HEK293T (cell line): ENCODE measurements around the gene CYP19A1.

Source experiments
- CTCF ChIA-PET: fragments of 350-600 bp; formaldehyde crosslinking; extraction: SDS; loops from one replicate; lab custom pipeline; 2021; ENCODE audit warnings: antibody characterized with exemption, inconsistent platforms; lab: Yijun Ruan, JAX
- POLR2A ChIA-PET: fragments of 350-600 bp; formaldehyde crosslinking; extraction: SDS; loops from one replicate; lab custom pipeline; 2020; ENCODE audit warnings: antibody characterized with exemption, inconsistent platforms; lab: Yijun Ruan, JAX
- DNase-seq: peaks from one replicate; pipeline ENCODE4 v3.0.0; 2012; ENCODE audit warnings: mixed read lengths; ENCODE audit errors: extremely low spot score
- ARNT ChIP-seq: fragments of 450-650 bp; IDR thresholded peaks from 2 replicates; pipeline ENCODE4 v1.6.1; 2017; ENCODE audit warnings: mild to moderate bottlenecking
- BHLHE40 ChIP-seq: fragments of 450-650 bp; IDR thresholded peaks from 2 replicates; pipeline ENCODE4 v1.6.1; 2016; ENCODE audit warnings: mild to moderate bottlenecking, moderate library complexity, borderline replicate concordance
- CTBP1 ChIP-seq: fragments of 450-650 bp; IDR thresholded peaks from 2 replicates; pipeline ENCODE4 v1.6.1; 2016; ENCODE audit warnings: borderline replicate concordance
- ELF4 ChIP-seq: fragments of 450-650 bp; IDR thresholded peaks from 2 replicates; pipeline ENCODE4 v1.6.1; 2017; ENCODE audit warnings: antibody characterized with exemption
- FOXA1 ChIP-seq: fragments of 450-650 bp; IDR thresholded peaks from 2 replicates; pipeline ENCODE4 v1.6.1; 2016; ENCODE audit warnings: mild to moderate bottlenecking
- FOXK2 ChIP-seq: fragments of 450-650 bp; IDR thresholded peaks from 2 replicates; pipeline ENCODE4 v1.6.1; 2016; ENCODE audit warnings: mild to moderate bottlenecking
- FOXM1 ChIP-seq: fragments of 450-650 bp; IDR thresholded peaks from 2 replicates; pipeline ENCODE4 v1.6.1; 2017; ENCODE audit warnings: mild to moderate bottlenecking, borderline replicate concordance
- HDGF ChIP-seq: fragments of 450-650 bp; IDR thresholded peaks from 2 replicates; pipeline ENCODE4 v1.6.1; 2017; ENCODE audit warnings: antibody characterized with exemption, borderline replicate concordance
- L3MBTL2 ChIP-seq: fragments of 450-650 bp; conservative IDR thresholded peaks from 2 replicates; pipeline ENCODE4 v1.6.1; 2016; ENCODE audit warnings: mild to moderate bottlenecking
- LEF1 ChIP-seq: fragments of 450-650 bp; IDR thresholded peaks from 2 replicates; pipeline ENCODE4 v1.6.1; 2017; ENCODE audit warnings: mild to moderate bottlenecking, borderline replicate concordance
- NFRKB ChIP-seq: fragments of 450-650 bp; IDR thresholded peaks from 2 replicates; pipeline ENCODE4 v1.6.1; 2016; ENCODE audit warnings: mild to moderate bottlenecking, moderate library complexity
- PKNOX1 ChIP-seq: fragments of 450-650 bp; IDR thresholded peaks from 2 replicates; pipeline ENCODE4 v1.6.1; 2016
- SP1 ChIP-seq: fragments of 450-650 bp; IDR thresholded peaks from 2 replicates; pipeline ENCODE4 v1.6.1; 2017
- SUZ12 ChIP-seq: fragments of 450-650 bp; IDR thresholded peaks from 2 replicates; pipeline ENCODE4 v1.6.1; 2016; ENCODE audit warnings: mild to moderate bottlenecking
- TARDBP ChIP-seq: fragments of 450-650 bp; IDR thresholded peaks from 2 replicates; pipeline ENCODE4 v1.6.1; 2016
- ZNF384 ChIP-seq: fragments of 450-650 bp; IDR thresholded peaks from 2 replicates; pipeline ENCODE4 v1.6.1; 2016

CYP19A1 gene

GRCh38 chr15:51229907-51230330 is 108.5 kb downstream of the CYP19A1 start:
- DNase-seq = no peak
- TF ChIP-seq CTBP1 (no peak), FOXK2 (no peak), PKNOX1 (no peak), FOXA1 (no peak), TARDBP (no peak)
- CTCF ChIA-PET = interaction anchor here (0.7 to 1.2 kb wide), 6 partner anchors 9 to 172 kb away, joined by 3 to 10 read pairs (median 4); no protein-coding TSS in a partner anchor
- POLR2A ChIA-PET = no interaction called here

- CTCF ChIA-PET = interaction anchor here (1.0 kb wide), 1 partner anchor 35 kb away, joined by 3 read pairs; no protein-coding TSS in a partner anchor
- TF ChIP-seq BHLHE40 (no peak), HDGF (no peak), FOXM1 (no peak), CTBP1 (no peak), SUZ12 (no peak), TARDBP (no peak), ELF4 (no peak), SP1 (no peak), NFRKB (no peak), LEF1 (no peak), PKNOX1 (no peak), ZNF384 (no peak), FOXA1 (no peak), ARNT (no peak), FOXK2 (no peak), L3MBTL2 (no peak)
- no peak for DNase-seq
- POLR2A ChIA-PET = no interaction called here
These were observed 110.3 kb downstream of the CYP19A1 start for GRCh38 chr15:51227940-51228732.

GRCh38 chr15:51226576-51227210 is 111.7 kb downstream of the CYP19A1 start:
- DNase-seq = no peak
- ChIA-PET CTCF (no interaction called here), POLR2A (no interaction called here)
- TF ChIP-seq SP1 = no peak
- no peak for TF ChIP-seq ELF4
- TF ChIP-seq SUZ12 = no peak
- no peak for TF ChIP-seq BHLHE40
- TF ChIP-seq LEF1 = no peak
- TF ChIP-seq FOXK2 = no peak
- TF ChIP-seq ARNT = no peak
- no peak for TF ChIP-seq ZNF384
- TF ChIP-seq PKNOX1 = no peak
- no peak for TF ChIP-seq FOXA1
- no peak for TF ChIP-seq NFRKB
- TF ChIP-seq HDGF = no peak
- no peak for TF ChIP-seq TARDBP
- no peak for TF ChIP-seq L3MBTL2
- no peak for TF ChIP-seq CTBP1
- TF ChIP-seq FOXM1 = no peak

GRCh38 chr15:51224428-51224827 is 114.0 kb downstream of the CYP19A1 start:
- CTCF ChIA-PET = interaction anchor here (1.4 kb wide), 1 partner anchor 61 kb away, joined by 3 read pairs; no protein-coding TSS in a partner anchor
- DNase-seq = no peak
- no peak for TF ChIP-seq FOXM1
- no peak for TF ChIP-seq ELF4
- TF ChIP-seq ZNF384 = no peak
- TF ChIP-seq PKNOX1 = no peak
- no peak for TF ChIP-seq FOXA1
- no peak for TF ChIP-seq L3MBTL2
- no peak for TF ChIP-seq SP1
- TF ChIP-seq TARDBP = no peak
- TF ChIP-seq FOXK2 = no peak
- no peak for TF ChIP-seq ARNT
- POLR2A ChIA-PET = no interaction called here

- ChIA-PET CTCF (no interaction called here), POLR2A (no interaction called here)
- no peak for DNase-seq
- TF ChIP-seq ELF4 (no peak), SUZ12 (no peak), NFRKB (no peak), ZNF384 (no peak), CTBP1 (no peak), BHLHE40 (no peak), FOXA1 (no peak), L3MBTL2 (no peak), TARDBP (no peak), SP1 (no peak), FOXK2 (no peak), FOXM1 (no peak), PKNOX1 (no peak)
These were observed 114.6 kb downstream of the CYP19A1 start for GRCh38 chr15:51223771-51224229.
